Liver (tissue), 3 donors: ENCODE results near the gene SEC14L3.

Experiments used
- ATF3 ChIP-seq: IDR thresholded peaks from 2 replicates; pipeline ENCODE4 v1.6.1; 2016; ENCODE audit warnings: antibody characterized with exemption
- CTCF ChIP-seq: fragments of 150-350 bp; IDR thresholded peaks from 2 replicates; pipeline ENCODE4 v1.5.1; 2017; ENCODE audit warnings: improper control_type of control experiment, low read depth, low read length; ENCODE audit not compliant: missing input control
- REST ChIP-seq: IDR thresholded peaks from 2 replicates; pipeline ENCODE4 v1.6.1; 2016; ENCODE audit warnings: antibody characterized with exemption, mild to moderate bottlenecking
- donor health status: healthy.
- donor health status: healthy.

- TF ChIP-seq REST: no peak
- TF ChIP-seq CTCF: no peak
- TF ChIP-seq ATF3: no peak
These were observed 31.1 kb upstream of the SEC14L3 start for GRCh38 chr22:30502911-30503310.
